CD4-positive, alpha-beta memory T cell (primary cell): ENCODE data around the gene PRAME. TPM values are rescaled to one million over a fixed set of nuclear protein-coding genes. Genes with fewer than 3 reads are reported as not detected.

ENCODE experiments used
- CTCF ChIA-PET: fragments of 350-600 bp; sonication (Branson Sonifier 250); formaldehyde crosslinking; loops from one replicate; lab custom pipeline; 2021; ENCODE audit warnings: inconsistent platforms; ENCODE audit not compliant: partially characterized antibody; lab: Charles Lee
- POLR2A ChIA-PET: fragments of 350-600 bp; sonication (Branson Sonifier 250); formaldehyde crosslinking; loops from one replicate; lab custom pipeline; 2021; ENCODE audit not compliant: partially characterized antibody; lab: Charles Lee
- DNase-seq, 5 donors: peaks; one replicate each; pipeline versions ENCODE4 v3.0.0 to v3.0.0-alpha.2; 2020 to 2022; ENCODE audit warnings: mixed read lengths in 1 of 5
- H3K27ac ChIP-seq: one replicate; pipeline ENCODE4 v1.7.0; 2013; ENCODE audit warnings: low read depth, low read length
- H3K27me3 ChIP-seq: 2 replicates; pipeline ENCODE4 v1.7.0; 2013; ENCODE audit warnings: mild to moderate bottlenecking, low read length, moderate library complexity; ENCODE audit not compliant: insufficient read depth
- H3K36me3 ChIP-seq: 2 replicates; pipeline ENCODE4 v1.7.0; 2013; ENCODE audit warnings: mild to moderate bottlenecking, low read length, moderate library complexity; ENCODE audit not compliant: insufficient read depth
- H3K4me1 ChIP-seq: 2 replicates; pipeline ENCODE4 v1.7.0; 2013; ENCODE audit warnings: mild to moderate bottlenecking, low read length, moderate library complexity; ENCODE audit not compliant: insufficient read depth
- H3K4me3 ChIP-seq, 2 donors: one replicate each; pipeline ENCODE4 v1.7.0; 2013; ENCODE audit warnings: low read length in 2 of 2, mild to moderate bottlenecking in 1 of 2
- H3K9me3 ChIP-seq, 2 donors: one replicate each; pipeline ENCODE4 v1.7.0; 2013; ENCODE audit warnings: low read length in 2 of 2, control low read depth in 1 of 2; ENCODE audit not compliant: control insufficient read depth in 1 of 2
- H3K27ac Mint-ChIP-seq, 7 donors: one replicate each; pipeline ENCODE4 v1.8.0; 2020 to 2021; ENCODE audit warnings: mixed read lengths in 7 of 7, mild to moderate bottlenecking in 6 of 7, inconsistent platforms in 3 of 7, moderate library complexity in 3 of 7
- H3K27me3 Mint-ChIP-seq, 2 donors: one replicate each; pipeline ENCODE4 v1.8.0; 2020 to 2021; ENCODE audit warnings: mixed read lengths in 2 of 2
- H3K36me3 Mint-ChIP-seq, 2 donors: one replicate each; pipeline ENCODE4 v1.8.0; 2020 to 2021; ENCODE audit warnings: mixed read lengths in 2 of 2, inconsistent platforms in 1 of 2, mild to moderate bottlenecking in 1 of 2
- H3K4me1 Mint-ChIP-seq, 4 donors: one replicate each; pipeline ENCODE4 v1.8.0; 2020 to 2021; ENCODE audit warnings: mixed read lengths in 4 of 4, mild to moderate bottlenecking in 1 of 4
- H3K4me3 Mint-ChIP-seq, 8 donors: one replicate each; pipeline ENCODE4 v1.8.0; 2020 to 2021; ENCODE audit warnings: mixed read lengths in 8 of 8, mild to moderate bottlenecking in 7 of 8, moderate library complexity in 6 of 8, inconsistent platforms in 3 of 8
- H3K9me3 Mint-ChIP-seq, 8 donors: one replicate each; pipeline ENCODE4 v1.8.0; 2020 to 2021; ENCODE audit warnings: mixed read lengths in 8 of 8, mild to moderate bottlenecking in 5 of 8, inconsistent platforms in 3 of 8, moderate library complexity in 1 of 8
- intact Hi-C: fragments of 100-400 bp; cut with micrococcal nuclease; formaldehyde crosslinking; loops from one replicate; pipeline ENCODE4 v1.15.1; 2023
- polyA plus RNA-seq, 2 donors: library from polyadenylated mRNA; unstranded; fragments of 300-500 nt; fragmentation: Illumina TruSeq; gene quantifications; one replicate each; pipeline ENCODE4 v1.2.3, GENCODE V29; 2021
- total RNA-seq, 2 experiments: library from RNA; stranded (reverse); gene quantifications; one replicate each; pipeline ENCODE4 v1.2.3, GENCODE V29; 2021

Gene PRAME
- total and polyA plus RNA-seq, 4 experiments from 2014 or later = not detected

DNA sequence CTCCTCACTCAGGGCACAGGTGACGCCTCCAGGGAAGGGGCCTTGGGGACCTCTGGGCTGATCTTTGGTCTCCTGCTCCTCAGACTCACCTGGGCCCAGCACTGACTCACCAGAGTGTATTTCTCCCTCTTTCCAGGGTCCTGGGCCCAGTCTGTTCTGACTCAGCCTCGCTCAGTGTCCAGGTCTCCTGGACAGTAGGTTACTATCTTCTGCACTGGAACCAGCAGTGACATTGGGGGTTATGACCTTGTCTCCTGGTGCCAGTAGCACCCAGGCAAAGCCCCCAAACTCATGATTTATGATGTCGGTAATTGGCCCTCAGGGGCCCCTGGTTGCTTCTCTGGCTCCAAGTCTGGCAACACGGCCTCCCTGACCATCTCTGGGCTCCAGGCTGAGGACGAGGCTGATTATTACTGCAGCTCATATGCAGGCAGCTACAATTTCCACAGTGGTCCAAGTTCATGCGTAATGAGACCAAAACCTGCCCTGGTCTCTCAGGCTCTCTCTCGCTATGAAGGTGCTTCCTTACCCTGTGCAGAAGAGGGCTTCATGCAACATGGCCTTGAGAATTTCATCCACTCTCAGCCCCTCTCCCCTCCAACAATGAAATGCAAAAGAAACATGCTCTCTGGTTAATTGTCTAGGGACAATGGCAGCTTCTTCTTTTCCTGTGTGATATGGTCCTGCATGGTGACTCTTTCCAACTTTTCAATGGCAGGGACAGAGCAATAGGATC lies 21.0 kb upstream of the PRAME start:
- H3K36me3 Mint-ChIP-seq = no peaks in the 10 kb centered on the region
- no peak overlapping the region for H3K27ac Mint-ChIP-seq
- H3K4me3 Mint-ChIP-seq = no peak overlapping the region
- POLR2A ChIA-PET = no interaction called here
- Histone ChIP-seq H3K9me3 (no peaks in the 10 kb centered on the region), H3K4me3 (no peak overlapping the region), H3K27me3 (no peaks in the 10 kb centered on the region), H3K4me1 (no peaks in the 10 kb centered on the region), H3K36me3 (no peaks in the 10 kb centered on the region), H3K27ac (no peak overlapping the region)
- no peaks in the 10 kb centered on the region for H3K4me1 Mint-ChIP-seq
- DNase-seq = no peak
- intact Hi-C loops = no loop called here
- peaks cover 4 to 18% of the 10 kb centered on the region in 2 donors for H3K27me3 Mint-ChIP-seq
- H3K9me3 Mint-ChIP-seq = no peaks in the 10 kb centered on the region
- CTCF ChIA-PET = interaction anchor here (6.6 kb wide), 1 partner anchor 9 kb away, joined by 57 read pairs; no protein-coding TSS in a partner anchor

- no peaks in the 10 kb centered on the region for H3K4me1 Mint-ChIP-seq
- no peak for DNase-seq
- peaks cover 6 to 17% of the 10 kb centered on the region in 2 donors for H3K27me3 Mint-ChIP-seq
- H3K9me3 ChIP-seq = no peaks in the 10 kb centered on the region
- no peak overlapping the region for H3K4me3 Mint-ChIP-seq
- H3K27me3 ChIP-seq = no peaks in the 10 kb centered on the region
- H3K27ac Mint-ChIP-seq = no peak overlapping the region
- POLR2A ChIA-PET = no interaction called here
- no peaks in the 10 kb centered on the region for H3K4me1 ChIP-seq
- intact Hi-C loops = no loop called here
- H3K36me3 ChIP-seq = no peaks in the 10 kb centered on the region
- H3K9me3 Mint-ChIP-seq = no peaks in the 10 kb centered on the region
- no peaks in the 10 kb centered on the region for H3K36me3 Mint-ChIP-seq
- H3K4me3 ChIP-seq = no peak overlapping the region
- CTCF ChIA-PET = interaction anchor here (6.6 kb wide), 1 partner anchor 10 kb away, joined by 57 read pairs; no protein-coding TSS in a partner anchor
- no peak overlapping the region for H3K27ac ChIP-seq
Measured at GRCh38 chr22:22578702-22579424, 19.8 kb upstream of the PRAME start.

DNA sequence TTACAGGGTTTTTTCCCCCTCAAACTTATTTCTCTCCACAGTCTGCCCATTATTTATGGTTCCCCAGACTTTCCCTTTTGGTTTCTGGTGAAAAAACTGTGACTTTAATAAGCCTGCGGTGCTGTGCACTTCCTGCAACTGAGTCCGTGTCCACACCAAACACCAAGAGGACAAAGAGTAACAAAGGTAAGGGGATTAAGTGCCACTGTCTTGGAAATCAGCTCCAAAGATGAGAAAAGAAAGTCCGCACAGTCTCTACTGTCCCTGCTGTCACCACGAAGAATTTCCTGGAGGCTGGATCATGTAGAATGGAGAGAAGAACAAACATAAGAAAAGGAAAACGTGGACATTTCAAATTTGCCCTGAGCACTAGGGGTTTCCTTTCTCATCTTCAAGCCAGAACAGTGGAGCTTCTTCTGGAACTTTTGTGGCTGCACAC lies 17.9 kb upstream of the PRAME start:
- Histone ChIP-seq H3K27me3 (no peaks in the 10 kb centered on the region), H3K9me3 (no peaks in the 10 kb centered on the region), H3K27ac (no peak overlapping the region), H3K4me3 (no peak overlapping the region), H3K4me1 (no peaks in the 10 kb centered on the region), H3K36me3 (no peaks in the 10 kb centered on the region)
- ChIA-PET CTCF (interaction anchor here (0.8 to 6.6 kb wide), 5 partner anchors 9 to 568 kb away, joined by 3 to 57 read pairs (median 3); partner anchors contain the start of gene RAB36), POLR2A (no interaction called here)
- H3K9me3 Mint-ChIP-seq = no peaks in the 10 kb centered on the region
- H3K27ac Mint-ChIP-seq = no peak overlapping the region
- DNase-seq = no peak
- H3K4me3 Mint-ChIP-seq = no peak overlapping the region
- intact Hi-C loops = no loop called here
- H3K4me1 Mint-ChIP-seq = no peaks in the 10 kb centered on the region
- H3K36me3 Mint-ChIP-seq = no peaks in the 10 kb centered on the region
- peaks cover 4 to 17% of the 10 kb centered on the region in 2 donors for H3K27me3 Mint-ChIP-seq

- Mint-ChIP-seq H3K27me3 (peaks cover 4 to 18% of the 10 kb centered on the region in 2 donors), H3K9me3 (no peaks in the 10 kb centered on the region), H3K4me3 (no peak overlapping the region), H3K27ac (no peak overlapping the region), H3K36me3 (no peaks in the 10 kb centered on the region), H3K4me1 (no peaks in the 10 kb centered on the region)
- Histone ChIP-seq H3K36me3 (no peaks in the 10 kb centered on the region), H3K27me3 (no peaks in the 10 kb centered on the region), H3K9me3 (no peaks in the 10 kb centered on the region), H3K27ac (no peak overlapping the region), H3K4me1 (no peaks in the 10 kb centered on the region), H3K4me3 (no peak overlapping the region)
- intact Hi-C loops = no loop called here
- DNase-seq = peak in 1 of 5 donors; percentile 9
- ChIA-PET POLR2A (no interaction called here), CTCF (interaction anchor here (0.8 to 6.6 kb wide), 5 partner anchors 9 to 569 kb away, joined by 3 to 57 read pairs (median 3); partner anchors contain the start of gene RAB36)
Measured at GRCh38 chr22:22576244-22576988, 17.4 kb upstream of the PRAME start.

DNA sequence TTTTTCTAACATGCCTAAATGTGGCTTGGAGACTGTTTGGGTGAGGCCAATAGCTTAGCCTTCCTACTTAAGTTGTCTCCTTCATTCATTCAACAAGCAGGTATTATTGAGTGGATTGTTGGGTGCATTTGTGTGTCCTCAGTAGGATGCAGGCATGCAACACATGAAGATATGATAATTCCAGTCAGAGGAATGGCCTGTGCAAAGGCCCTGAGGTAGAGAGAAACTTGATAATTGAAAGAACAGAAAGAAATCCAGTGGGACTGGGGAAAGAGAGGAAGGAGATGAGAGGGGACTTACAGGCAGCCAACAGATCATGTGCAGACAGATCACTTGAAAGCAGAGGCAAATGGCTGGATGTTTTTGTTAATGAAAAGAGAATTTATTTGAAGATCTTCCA lies 15.3 kb upstream of the PRAME start:
- H3K27me3 Mint-ChIP-seq = peaks cover 5 to 18% of the 10 kb centered on the region in 2 donors
- intact Hi-C loops = no loop called here
- no peaks in the 10 kb centered on the region for H3K4me1 ChIP-seq
- H3K4me3 Mint-ChIP-seq = no peak overlapping the region
- H3K27ac Mint-ChIP-seq = no peak overlapping the region
- no peaks in the 10 kb centered on the region for H3K36me3 Mint-ChIP-seq
- DNase-seq = no peak
- CTCF ChIA-PET = interaction anchor here (1.0 to 1.1 kb wide), 2 partner anchors 12 to 18 kb away, joined by 3 to 5 read pairs; no protein-coding TSS in a partner anchor
- H3K4me1 Mint-ChIP-seq = no peaks in the 10 kb centered on the region
- H3K9me3 ChIP-seq = no peaks in the 10 kb centered on the region
- no peak overlapping the region for H3K27ac ChIP-seq
- no peaks in the 10 kb centered on the region for H3K9me3 Mint-ChIP-seq
- H3K27me3 ChIP-seq = no peaks in the 10 kb centered on the region
- no peaks in the 10 kb centered on the region for H3K36me3 ChIP-seq
- POLR2A ChIA-PET = no interaction called here
- no peak overlapping the region for H3K4me3 ChIP-seq

DNA sequence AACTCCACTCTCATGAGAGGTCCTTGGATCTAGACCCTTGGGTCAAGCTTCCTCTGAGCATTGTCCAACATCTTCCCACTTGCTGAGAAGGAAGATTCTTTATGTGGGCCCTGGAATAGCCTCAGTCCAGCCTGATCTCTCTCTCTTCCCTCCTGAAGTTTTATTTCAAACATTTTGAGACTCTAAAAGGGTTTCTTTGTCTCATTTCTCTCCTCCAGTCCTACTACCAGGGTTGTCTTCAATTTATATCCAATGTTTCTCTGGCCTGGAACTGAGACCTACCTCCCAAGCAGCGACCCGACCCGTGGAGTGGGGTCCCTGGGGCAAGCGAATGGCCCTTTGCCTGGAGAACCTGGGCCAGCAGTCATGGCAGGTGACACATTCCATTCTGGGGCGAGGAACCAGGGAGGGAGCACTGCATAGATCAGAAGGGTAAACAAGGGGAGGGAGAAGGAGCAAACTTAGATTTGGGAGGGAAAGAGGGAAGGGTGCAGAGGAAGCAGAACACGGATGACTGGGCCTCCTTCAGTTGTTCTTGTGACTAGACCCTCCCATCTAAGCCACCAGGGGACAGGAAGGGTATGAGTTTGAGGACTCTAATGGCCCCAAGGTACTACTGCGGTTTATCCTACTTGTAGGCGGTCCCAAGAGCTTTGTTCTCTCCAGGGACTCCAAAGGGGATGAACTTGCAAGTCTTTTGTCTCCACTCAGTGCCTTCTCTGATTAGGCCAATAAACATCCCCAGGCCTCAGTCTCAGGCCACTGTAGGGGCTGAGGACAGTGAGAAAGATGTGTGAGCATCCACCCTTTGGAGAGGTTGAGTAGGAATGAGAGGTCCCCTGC lies 14.2 kb upstream of the PRAME start:
- CTCF ChIA-PET = interaction anchor here (1.0 to 1.1 kb wide), 2 partner anchors 13 to 19 kb away, joined by 3 to 5 read pairs; no protein-coding TSS in a partner anchor
- Mint-ChIP-seq H3K4me3 (no peak overlapping the region), H3K27me3 (peaks cover 5 to 27% of the 10 kb centered on the region in 2 donors), H3K4me1 (no peaks in the 10 kb centered on the region), H3K27ac (no peak overlapping the region), H3K9me3 (no peaks in the 10 kb centered on the region), H3K36me3 (no peaks in the 10 kb centered on the region)
- Histone ChIP-seq H3K9me3 (no peaks in the 10 kb centered on the region), H3K4me1 (no peaks in the 10 kb centered on the region), H3K27me3 (no peaks in the 10 kb centered on the region), H3K27ac (no peak overlapping the region), H3K36me3 (no peaks in the 10 kb centered on the region), H3K4me3 (no peak overlapping the region)
- POLR2A ChIA-PET = no interaction called here
- intact Hi-C loops = no loop called here
- no peak for DNase-seq
